Transverse colon (tissue), 4 donors: ENCODE measurements around the gene NPS. TPM values are rescaled to one million over a fixed set of nuclear protein-coding genes. Genes with fewer than 3 reads are reported as not detected.

Experiments used
- DNase-seq: peaks from one replicate; pipeline ENCODE4 v3.0.0-alpha.2; 2019
- H3K27ac ChIP-seq, 4 donors: fragments of 200-600 bp; sonication (generic); 2 replicates each; pipeline ENCODE4 v1.5.1; 2016 to 2018; ENCODE audit warnings: inconsistent platforms in 4 of 4
- H3K27me3 ChIP-seq: fragments of 200-600 bp; sonication (generic); 2 replicates; pipeline ENCODE4 v1.5.1; 2017; ENCODE audit warnings: inconsistent platforms
- H3K36me3 ChIP-seq, 4 donors: fragments of 200-600 bp; sonication (generic); 2 replicates each; pipeline ENCODE4 v1.5.1; 2017 to 2019; ENCODE audit warnings: inconsistent platforms in 4 of 4
- H3K4me1 ChIP-seq, 4 donors: fragments of 200-600 bp; sonication (generic); 2 replicates each; pipeline ENCODE4 v1.5.1; 2017 to 2020; ENCODE audit warnings: inconsistent platforms in 4 of 4
- H3K4me3 ChIP-seq, 4 donors: fragments of 200-600 bp; sonication (generic); 1 replicate in 1 of 4; 2 replicates in 3 of 4; pipeline versions ENCODE4 v1.5.1 to v1.6.1; 2017 to 2019; ENCODE audit warnings: inconsistent platforms in 4 of 4
- H3K9me3 ChIP-seq, 2 donors: fragments of 200-600 bp; sonication (generic); 2 replicates each; pipeline ENCODE4 v1.5.1; 2017 to 2019; ENCODE audit warnings: inconsistent platforms in 2 of 2
- CTCF ChIP-seq, 5 experiments: fragments of 200-600 bp in 3 of 5; fragments of 450-650 bp in 2 of 5; sonication (generic) in 3 of 5; IDR thresholded peaks; 1 replicate in 2 of 5; 2 replicates in 3 of 5; pipeline ENCODE4 v1.5.1; 2016 to 2017; ENCODE audit warnings: antibody characterized with exemption in 5 of 5, inconsistent platforms in 3 of 5, mild to moderate bottlenecking in 2 of 5, moderate library complexity in 1 of 5
- EP300 ChIP-seq: sonication (generic); formaldehyde crosslinking; IDR thresholded peaks from one replicate; pipeline ENCODE4 v1.6.1; 2017; ENCODE audit warnings: antibody characterized with exemption, low read depth
- POLR2A ChIP-seq: fragments of 450-650 bp; IDR thresholded peaks from one replicate; pipeline ENCODE4 v1.6.1; 2016; ENCODE audit warnings: antibody characterized with exemption, mild to moderate bottlenecking, moderate library complexity
- POLR2AphosphoS5 ChIP-seq, 3 donors: sonication (generic); formaldehyde crosslinking; IDR thresholded peaks; one replicate each; pipeline ENCODE4 v1.6.1; 2016; ENCODE audit warnings: antibody characterized with exemption in 3 of 3
- WGBS, 2 donors: methylation state at CpG; one replicate each; pipeline ENCODE4 v1.1.5; 2018; ENCODE audit warnings: low coverage in 1 of 2; 5-methylcytosine and 5-hydroxymethylcytosine counted together
- in situ Hi-C, 4 donors: fragments of 200-750 bp; cut with MboI; loops; one replicate each; pipeline versions ENCODE4 v1.15.0 to v1.15.1; 2017; ENCODE audit warnings: low sequenced_read_pairs in 3 of 4, low pct_ligation_motif_present in 1 of 4, low pct_unique_long_range_greater_than_20kb in 1 of 4
- intact Hi-C: fragments of 100-400 bp; cut with DNase I; formaldehyde crosslinking; loops from one replicate; pipeline ENCODE4 v1.15.1; 2023; ENCODE audit warnings: low total_unique reads
- total RNA-seq, 4 donors: library from RNA; depleted of rRNA; stranded (reverse); fragments of >200 nt; gene quantifications; one replicate each; pipeline ENCODE4 v1.1.0, GENCODE V29; 2016

Gene NPS
- total RNA-seq, 4 donors from 2014 or later: not detected

GRCh38 chr10:127537924-127538323 lies 11.2 kb upstream of the NPS start:
- Histone ChIP-seq H3K27ac (no peak overlapping the region), H3K27me3 (no peaks in the 10 kb centered on the region), H3K4me3 (no peak overlapping the region), H3K4me1 (no peaks in the 10 kb centered on the region), H3K9me3 (no peaks in the 10 kb centered on the region), H3K36me3 (no peaks in the 10 kb centered on the region)
- intact Hi-C loops: no loop called here
- TF ChIP-seq EP300 (no peak), POLR2AphosphoS5 (IDR thresholded peaks at IDR 0.05) (no peak), CTCF (IDR thresholded peaks at IDR 0.05) (no peak), POLR2A (no peak)
- in situ Hi-C loops: no loop called here
- 60 to 90% methylated on average over 1 to 8 of the region's 8 CpGs for WGBS, 2 donors
- no peak for DNase-seq

- intact Hi-C loops: no loop called here
- H3K27ac ChIP-seq: no peak overlapping the region
- no peaks in the 10 kb centered on the region for H3K36me3 ChIP-seq
- TF ChIP-seq POLR2A: no peak
- no peak for TF ChIP-seq POLR2AphosphoS5 (IDR thresholded peaks at IDR 0.05)
- no peak for TF ChIP-seq CTCF (IDR thresholded peaks at IDR 0.05)
- TF ChIP-seq EP300: no peak
- H3K27me3 ChIP-seq: no peaks in the 10 kb centered on the region
- H3K4me1 ChIP-seq: no peaks in the 10 kb centered on the region
- 71% methylated on average over 3 of the region's 3 CpGs; no CpG with 5 or more reads in 1 of the 2 donors for WGBS, 2 donors
- H3K4me3 ChIP-seq: no peak overlapping the region
- in situ Hi-C loops: no loop called here
- H3K9me3 ChIP-seq: peaks cover 0 to 11% of the 10 kb centered on the region in 2 donors
- DNase-seq: no peak
Observed at GRCh38 chr10:127548022-127548421, 1.1 kb upstream of the NPS start.

- Histone ChIP-seq H3K4me1 (no peaks in the 10 kb centered on the region), H3K4me3 (no peak overlapping the region), H3K27me3 (no peaks in the 10 kb centered on the region), H3K27ac (no peak overlapping the region), H3K36me3 (no peaks in the 10 kb centered on the region), H3K9me3 (peaks cover 0 to 3% of the 10 kb centered on the region in 2 donors)
- WGBS, 2 donors: 67% methylated on average over 5 of the region's 5 CpGs; no CpG with 5 or more reads in 1 of the 2 donors
- TF ChIP-seq CTCF (IDR thresholded peaks at IDR 0.05) (no peak), POLR2A (no peak), POLR2AphosphoS5 (IDR thresholded peaks at IDR 0.05) (no peak), EP300 (no peak)
- no peak for DNase-seq
- in situ Hi-C loops: no loop called here
- intact Hi-C loops: no loop called here
Observed at GRCh38 chr10:127550861-127551260, 1.8 kb downstream of the NPS start.

- no peak overlapping the region for H3K27ac ChIP-seq
Observed at GRCh38 chr10:127552446-127552845, 3.3 kb downstream of the NPS start.

More at GRCh38 chr10:127552446-127552845, 3.3 kb downstream of the NPS start:
- TF ChIP-seq POLR2A (no peak), POLR2AphosphoS5 (IDR thresholded peaks at IDR 0.05) (no peak), EP300 (no peak), CTCF (IDR thresholded peaks at IDR 0.05) (no peak)
- 70 to 78% methylated on average over 4 of the region's 4 CpGs for WGBS, 2 donors
- no peaks in the 10 kb centered on the region for H3K9me3 ChIP-seq
- intact Hi-C loops: no loop called here
- peaks cover 2% of the 10 kb centered on the region for H3K27me3 ChIP-seq
- no peak for DNase-seq
- no peaks in the 10 kb centered on the region for H3K36me3 ChIP-seq
- no peaks in the 10 kb centered on the region for H3K4me1 ChIP-seq
- in situ Hi-C loops: no loop called here
- no peak overlapping the region for H3K4me3 ChIP-seq
